Motor neuron (in vitro differentiated cells): ENCODE data around the gene HNRNPK. TPM values are rescaled to one million over a fixed set of nuclear protein-coding genes. Genes with fewer than 3 reads are reported as not detected.

Experiments used
- ATAC-seq, 8 experiments: fragments of 200-7000 bp; cut with Tn5 transposase; replicated peaks in 6 of 8; 2 replicates each; pipeline ENCODE4 v1.8.0; 2021; ENCODE audit warnings: mild to moderate bottlenecking in 8 of 8, moderate library complexity in 8 of 8
- H3K27ac ChIP-seq, 2 donors: fragments of 250-450 bp; sonication (Bioruptor Pico); 2 replicates each; pipeline ENCODE4 v1.9.0; 2021; ENCODE audit warnings: antibody characterized with exemption in 2 of 2, mild to moderate bottlenecking in 2 of 2, moderate library complexity in 1 of 2
- H3K4me1 ChIP-seq, 2 donors: fragments of 250-450 bp; sonication (Bioruptor Pico); replicated peaks in 1 of 2; 2 replicates each; pipeline ENCODE4 v1.6.1; 2021; ENCODE audit warnings: antibody characterized with exemption in 2 of 2, mild to moderate bottlenecking in 2 of 2, moderate library complexity in 1 of 2
- H3K4me3 ChIP-seq, 5 donors: fragments of 250-450 bp; sonication (Bioruptor Pico); 2 replicates each; pipeline ENCODE4 v1.9.0; 2021; ENCODE audit warnings: antibody characterized with exemption in 5 of 5, mild to moderate bottlenecking in 5 of 5, moderate library complexity in 4 of 5
- WGBS, 10 experiments: fragments of 450-650 bp; shearing (Covaris generic); methylation state at CpG; one replicate each; pipeline ENCODE4 v1.0.0; 2022; 5-methylcytosine and 5-hydroxymethylcytosine counted together
- in situ Hi-C, 9 experiments: fragments of 400-800 bp; cut with MboI; loops; one replicate each; pipeline ENCODE4 v1.15.0; 2021; ENCODE audit warnings: low sequenced_read_pairs in 9 of 9, low pct_unique_long_range_greater_than_20kb in 2 of 9; ENCODE audit not compliant: unreplicated experiment in 9 of 9
- total RNA-seq, 8 experiments: library from RNA; unstranded; fragments of 300-600 nt; gene quantifications; 2 replicates each; pipeline versions ENCODE4 v1.2.3 to v1.2.4, GENCODE V29; 2022

The HNRNPK gene
- total RNA-seq, 8 experiments from 2014 or later, result 405 to 918 (median 496) TPM

GRCh38 chr9:83988411-83988810 lies 8.4 kb upstream of the HNRNPK start:
- 57 to 100% (median 91%) methylated on average over 1 to 2 of the region's 2 CpGs; no CpG with 5 or more reads in 2 of the 10 experiments for WGBS, 10 experiments
- peaks cover 0 to 10% of the 10 kb centered on the region in 2 donors for H3K4me1 ChIP-seq
- ATAC-seq, result no peak
- H3K27ac ChIP-seq, result no peak overlapping the region
- no peak overlapping the region for H3K4me3 ChIP-seq
- in situ Hi-C loops, result loop anchor here in 1 of 9 experiments (25.0 kb wide), 1 partner anchor 274 kb away; no protein-coding TSS in a partner anchor

DNA sequence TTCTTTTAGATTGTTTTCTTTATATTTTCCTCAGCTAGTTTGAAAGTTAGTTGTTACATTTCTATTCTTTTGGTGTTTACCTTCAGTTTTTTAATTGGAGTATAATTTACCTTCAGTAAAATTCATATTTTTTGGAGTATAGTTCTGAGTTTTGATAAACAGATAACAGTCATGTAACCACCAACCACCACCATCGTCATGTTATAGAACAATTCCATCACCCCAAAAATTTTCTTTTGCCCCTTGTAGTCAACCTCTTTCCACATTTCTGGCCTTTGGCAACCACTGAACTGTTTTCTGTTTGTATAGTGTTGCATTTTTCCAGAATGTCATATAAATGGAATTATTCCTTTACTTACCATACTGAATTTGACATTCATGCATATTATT lies 7.4 kb upstream of the HNRNPK start:
- ATAC-seq, result peak in 1 of 8 experiments; percentile 70
- H3K4me1 ChIP-seq, result peaks cover 0 to 6% of the 10 kb centered on the region in 2 donors
- no peak overlapping the region for H3K27ac ChIP-seq
- in situ Hi-C loops, result loop anchor here in 1 of 9 experiments (25.0 kb wide), 1 partner anchor 275 kb away; no protein-coding TSS in a partner anchor
- WGBS, 10 experiments, result 82 to 100% (median 100%) methylated on average over 1 of the region's 1 CpG; no CpG with 5 or more reads in 1 of the 10 experiments
- H3K4me3 ChIP-seq, result no peak overlapping the region

GRCh38 chr9:83986765-83987401 lies 6.9 kb upstream of the HNRNPK start:
- no peak overlapping the region for H3K27ac ChIP-seq
- peaks cover 2% of the 10 kb centered on the region in 2 donors for H3K4me1 ChIP-seq
- WGBS, 10 experiments, result 60 to 100% (median 86%) methylated on average over 2 to 9 of the region's 11 CpGs; no CpG with 5 or more reads in 2 of the 10 experiments
- in situ Hi-C loops, result loop anchor here in 1 of 9 experiments (25.0 kb wide), 1 partner anchor 275 kb away; no protein-coding TSS in a partner anchor
- peak in 2 of 8 experiments; percentile 43 to 76 for ATAC-seq
- no peak overlapping the region for H3K4me3 ChIP-seq

GRCh38 chr9:83986195-83986594 lies 6.2 kb upstream of the HNRNPK start:
- in situ Hi-C loops, result loop anchor here in 1 of 9 experiments (25.0 kb wide), 1 partner anchor 276 kb away; no protein-coding TSS in a partner anchor

DNA sequence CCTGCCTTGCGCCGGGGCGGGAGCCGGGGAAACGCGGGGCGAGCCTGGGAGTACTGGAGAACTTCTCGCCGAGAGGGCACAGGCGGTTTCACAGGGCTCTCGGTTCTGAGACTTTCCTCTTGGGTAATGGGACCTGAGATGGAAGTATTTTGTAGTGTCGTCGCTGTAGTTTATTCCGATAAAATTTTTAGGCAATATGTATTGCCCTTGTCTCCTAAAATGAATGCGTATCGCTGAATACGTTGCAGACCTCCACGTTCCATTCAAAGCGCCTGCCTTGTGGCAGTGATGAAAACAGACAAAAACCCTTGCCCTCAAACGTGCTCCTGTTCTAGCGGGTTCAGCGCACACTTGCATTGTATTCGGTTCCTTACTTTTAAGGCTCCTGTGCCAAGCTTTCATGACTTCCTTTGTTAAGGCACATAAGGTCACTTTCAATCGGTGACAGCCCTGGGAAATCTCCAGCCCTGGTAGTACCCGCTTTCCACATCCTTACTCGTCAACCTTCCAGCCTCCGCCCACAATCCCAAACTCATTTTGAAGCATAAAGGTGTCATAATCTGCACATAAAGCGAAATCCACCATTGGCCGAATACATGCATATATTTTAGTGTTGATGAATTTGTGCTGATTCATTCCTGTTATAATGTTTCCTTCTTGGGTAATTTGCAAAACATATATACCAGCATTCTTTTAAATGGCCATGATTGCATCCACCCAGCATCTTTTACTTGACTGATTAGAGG lies 1.3 kb upstream of the HNRNPK start:
- Histone ChIP-seq H3K4me1 (peaks cover 11 to 16% of the 10 kb centered on the region in 2 donors), H3K4me3 (peak overlapping the region; percentile 54 to 77 (median 68)), H3K27ac (peak overlapping the region; percentile 99)
- peak in 2 of 8 experiments; percentile 2 to 16 for ATAC-seq
- in situ Hi-C loops, result loop anchor here in 1 of 9 experiments (25.0 kb wide), 1 partner anchor 281 kb away; no protein-coding TSS in a partner anchor
- 0 to 4% (median 2%) methylated on average over 4 to 14 of the region's 29 CpGs; no CpG with 5 or more reads in 1 of the 10 experiments for WGBS, 10 experiments

More at GRCh38 chr9:83986195-83986594, 6.2 kb upstream of the HNRNPK start:
- H3K4me3 ChIP-seq, result no peak overlapping the region
- WGBS, 10 experiments, result 83 to 100% (median 92%) methylated on average over 1 to 3 of the region's 3 CpGs; no CpG with 5 or more reads in 1 of the 10 experiments
- no peak overlapping the region for H3K27ac ChIP-seq
- no peak for ATAC-seq
- H3K4me1 ChIP-seq, result peaks cover 2% of the 10 kb centered on the region in 2 donors

- Histone ChIP-seq H3K4me3 (peak within 1 kb of the TSS; percentile 54 to 77 (median 68)), H3K4me1 (peaks cover 11 to 19% of the 10 kb centered on the region in 2 donors), H3K27ac (peak within 1 kb of the TSS; percentile 99)
- WGBS, 10 experiments, result 0% methylated on average over 1 to 7 of the region's 69 CpGs; no CpG with 5 or more reads in 7 of the 10 experiments
- peak; percentile 78 to 86 (median 81) for ATAC-seq
- in situ Hi-C loops, result loop anchor here in 1 of 9 experiments (25.0 kb wide), 1 partner anchor 282 kb away; no protein-coding TSS in a partner anchor
Measured at GRCh38 chr9:83980395-83981125, 545 bp upstream of the HNRNPK start, which contains the start of gene RMI1. Gene RMI1 (plus strand): TSS chr9:83980805. CDS start chr9:84000987, 20,182 bp downstream.

GRCh38 chr9:83978992-83979811 lies 813 bp downstream of the HNRNPK start:
- Histone ChIP-seq H3K4me1 (peaks cover 11 to 23% of the 10 kb centered on the region in 2 donors), H3K27ac (peak overlapping the region; percentile 99), H3K4me3 (peak overlapping the region; percentile 54 to 77 (median 68))
- 0 to 1% (median 0%) methylated on average over 1 to 23 of the region's 55 CpGs; no CpG with 5 or more reads in 1 of the 10 experiments for WGBS, 10 experiments
- ATAC-seq, result peak; percentile 17 to 51 (median 40)
- in situ Hi-C loops, result loop anchor here in 1 of 9 experiments (25.0 kb wide), 1 partner anchor 283 kb away; no protein-coding TSS in a partner anchor

DNA sequence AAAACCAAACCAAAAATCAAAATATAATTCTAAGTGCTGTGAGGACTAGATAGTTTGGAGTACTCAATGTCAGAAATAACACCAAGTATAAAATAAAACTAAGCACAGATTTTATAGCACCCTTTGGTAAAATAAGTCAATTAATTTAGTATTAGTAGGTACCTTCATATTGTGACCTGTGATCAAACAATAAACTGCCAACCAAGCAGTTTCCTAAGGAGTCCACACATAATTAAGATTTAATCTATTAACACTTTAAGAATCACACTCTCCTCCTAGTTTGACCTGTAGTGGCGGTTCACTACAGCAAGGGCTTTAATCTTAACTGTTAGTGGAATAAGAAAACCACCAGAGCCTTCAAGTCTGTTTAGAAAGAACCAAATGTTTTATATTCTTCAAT lies 2.8 kb downstream of the HNRNPK start:
- 29 to 100% (median 83%) methylated on average over 1 of the region's 1 CpG; no CpG with 5 or more reads in 3 of the 10 experiments for WGBS, 10 experiments
- peak overlapping the region; percentile 54 to 77 (median 68) for H3K4me3 ChIP-seq
- in situ Hi-C loops, result loop anchor here in 1 of 9 experiments (25.0 kb wide), 1 partner anchor 285 kb away; no protein-coding TSS in a partner anchor

GRCh38 chr9:83976372-83976771 lies 3.6 kb downstream of the HNRNPK start:
- H3K4me3 ChIP-seq, result no peak overlapping the region
- 13 to 93% (median 60%) methylated on average over 1 to 2 of the region's 2 CpGs; no CpG with 5 or more reads in 3 of the 10 experiments for WGBS, 10 experiments
- ATAC-seq, result no peak
- no peak overlapping the region for H3K27ac ChIP-seq
- H3K4me1 ChIP-seq, result peaks cover 9 to 21% of the 10 kb centered on the region in 2 donors
- in situ Hi-C loops, result loop anchor here in 1 of 9 experiments (25.0 kb wide), 1 partner anchor 286 kb away; no protein-coding TSS in a partner anchor

More for the DNA sequence above, 2.8 kb downstream of the HNRNPK start:
- no peak for ATAC-seq
- H3K4me1 ChIP-seq, result peaks cover 10 to 21% of the 10 kb centered on the region in 2 donors
- H3K27ac ChIP-seq, result no peak overlapping the region

DNA sequence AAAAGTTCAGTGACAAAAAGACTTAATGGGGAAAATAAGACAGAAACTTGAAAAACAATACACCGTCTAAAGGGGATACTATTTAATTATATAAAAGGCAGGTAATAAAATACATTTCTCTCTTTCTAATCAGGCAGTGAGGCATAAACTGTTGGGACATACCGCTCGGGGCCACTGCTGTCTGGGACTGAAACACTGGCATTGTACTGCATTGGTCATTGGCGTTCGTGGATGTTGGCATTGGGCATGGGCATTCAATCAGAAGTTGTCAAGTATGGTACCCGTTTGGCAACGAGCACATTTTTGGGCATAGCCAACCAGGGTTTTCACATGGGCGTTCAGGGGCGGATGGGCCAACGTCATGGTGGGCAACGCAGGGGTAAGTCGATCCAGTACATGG lies 4.7 kb downstream of the HNRNPK start:
- Histone ChIP-seq H3K4me1 (peaks cover 9 to 21% of the 10 kb centered on the region in 2 donors), H3K27ac (no peak overlapping the region), H3K4me3 (no peak overlapping the region)
- 80 to 100% (median 91%) methylated on average over 1 to 12 of the region's 12 CpGs; no CpG with 5 or more reads in 1 of the 10 experiments for WGBS, 10 experiments
- ATAC-seq, result no peak
- in situ Hi-C loops, result loop anchor here in 1 of 9 experiments (25.0 kb wide), 1 partner anchor 287 kb away; no protein-coding TSS in a partner anchor

GRCh38 chr9:83972286-83972685 lies 7.7 kb downstream of the HNRNPK start:
- no peak overlapping the region for H3K4me3 ChIP-seq
- no peak for ATAC-seq
- peaks cover 4 to 17% of the 10 kb centered on the region in 2 donors for H3K4me1 ChIP-seq
- WGBS, 10 experiments, result 43 to 100% (median 90%) methylated on average over 1 to 2 of the region's 2 CpGs; no CpG with 5 or more reads in 1 of the 10 experiments
- H3K27ac ChIP-seq, result no peak overlapping the region
- in situ Hi-C loops, result no loop called here
